ENCODE results near the gene ADGRE3. TPM values are rescaled to one million over a fixed set of nuclear protein-coding genes. Genes with fewer than 3 reads are reported as not detected.
"Not testable (repeated sequence)": the region's sequence is repeated elsewhere in the genome, so short reads cannot be mapped to it uniquely, and the experiment has no call there.

Gene ADGRE3
- total RNA-seq, 1 donor from 2014 or later = not detected

DNA sequence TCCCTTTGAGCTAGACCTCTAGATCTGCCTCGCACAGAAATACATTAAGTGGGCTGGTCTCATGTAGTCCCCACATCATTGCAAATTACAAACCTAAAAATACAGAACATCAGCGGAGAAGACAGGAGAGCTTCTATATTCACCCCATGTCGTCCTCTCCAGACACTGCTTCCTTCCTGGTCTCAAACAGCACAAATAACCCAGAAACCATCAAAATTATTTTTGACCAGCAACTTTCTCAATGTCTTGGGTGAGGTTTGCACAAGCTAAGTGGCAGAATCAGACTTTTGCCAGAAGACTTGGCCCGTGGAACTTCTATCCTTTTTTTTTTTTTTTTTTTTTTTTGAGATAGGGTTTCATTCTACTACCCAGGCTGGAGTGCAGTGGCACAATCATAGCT, 63.6 kb downstream of the ADGRE3 start:
- no peak for FAIRE-seq
- DNase-seq (ENCODE audit: low spot score in 2 of 2) = no peak

DNA sequence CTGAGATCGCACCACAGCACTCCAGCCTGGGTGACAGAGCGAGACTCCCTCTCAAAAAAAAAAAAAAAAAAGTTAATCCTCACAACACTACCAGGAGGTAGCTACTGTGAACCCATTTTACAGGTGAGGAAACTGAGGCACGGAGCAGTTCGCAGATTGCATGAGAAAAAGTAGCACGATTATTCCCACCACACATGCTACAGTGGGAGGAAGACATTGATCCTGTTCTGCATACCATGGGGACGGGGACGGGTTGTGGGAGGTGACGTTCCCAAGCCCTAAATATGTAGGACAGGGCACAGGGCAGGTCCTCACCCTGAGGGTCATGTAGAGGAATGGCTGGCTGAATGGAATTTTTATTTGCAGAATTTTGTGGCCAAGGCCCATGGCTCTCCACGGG, 68.0 kb downstream of the ADGRE3 start:
- DNase-seq (ENCODE audit: low spot score in 2 of 2) (no peak), FAIRE-seq (no peak)

- no peak for FAIRE-seq
- DNase-seq (ENCODE audit: low spot score in 2 of 2) = no peak
These were observed 70.7 kb downstream of the ADGRE3 start for GRCh38 chr19:14603990-14604387.

DNA sequence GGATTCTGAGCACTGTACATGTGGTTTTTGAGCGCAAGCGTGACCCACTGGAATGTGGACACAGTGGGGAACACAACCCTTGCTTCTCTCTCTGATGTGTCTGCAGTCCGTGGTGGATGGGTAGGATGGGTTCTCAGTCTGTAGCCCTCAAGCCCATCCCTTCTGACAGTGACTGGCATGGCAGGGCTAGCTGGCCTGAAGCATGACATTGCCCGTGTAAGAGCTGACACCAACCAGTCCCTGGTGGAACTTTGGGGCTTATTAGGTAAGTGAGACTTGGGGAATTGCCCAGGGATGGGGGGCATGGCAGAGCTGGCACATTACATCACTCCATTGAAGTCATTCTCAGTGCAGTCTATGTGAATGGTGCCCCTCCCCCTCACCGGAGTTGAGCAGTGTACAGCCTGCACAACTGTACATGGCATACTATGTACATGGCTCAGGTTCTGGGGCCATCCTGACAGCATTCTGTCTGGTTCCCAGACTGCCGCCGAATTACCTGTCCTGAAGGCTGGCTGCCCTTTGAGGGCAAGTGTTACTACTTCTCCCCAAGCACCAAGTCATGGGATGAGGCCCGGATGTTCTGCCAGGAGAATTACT, 75.0 kb downstream of the ADGRE3 start:
- no peak for DNase-seq (ENCODE audit: low spot score in 2 of 2)
- FAIRE-seq = no peak

GRCh38 chr19:14595558-14595957, 79.1 kb downstream of the ADGRE3 start:
- FAIRE-seq (no peak), DNase-seq (ENCODE audit: low spot score in 2 of 2) (no peak)

DNA sequence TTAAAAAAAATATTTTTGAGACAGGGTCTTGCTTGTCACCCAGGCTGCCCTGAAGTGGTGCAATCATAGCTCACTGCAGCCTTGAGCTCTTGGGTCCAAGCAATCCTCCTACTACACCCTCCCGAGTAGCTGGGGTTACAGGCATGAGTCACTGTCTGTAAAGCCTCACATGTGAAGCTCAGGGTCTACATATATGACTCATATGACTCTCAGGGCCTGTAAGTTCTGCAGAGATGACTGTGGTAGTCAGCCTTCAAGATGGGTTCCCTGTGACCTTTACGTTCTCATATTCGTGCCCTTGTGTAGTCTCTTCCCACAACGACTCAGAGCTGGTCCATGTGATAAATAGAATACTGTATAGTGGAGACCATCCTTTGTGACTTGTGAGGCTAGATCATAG, 85.2 kb downstream of the ADGRE3 start:
- not testable (repeated sequence) for FAIRE-seq

GRCh38 chr19:14585187-14585586, 89.5 kb downstream of the ADGRE3 start:
- FAIRE-seq; DNase-seq (ENCODE audit: low spot score in 2 of 2): not testable (repeated sequence)

More for the DNA sequence above, 85.2 kb downstream of the ADGRE3 start:
- DNase-seq (ENCODE audit: low spot score in 2 of 2) = not testable (repeated sequence)

GRCh38 chr19:14584372-14584771, 90.3 kb downstream of the ADGRE3 start:
- FAIRE-seq = not testable (repeated sequence)

DNA sequence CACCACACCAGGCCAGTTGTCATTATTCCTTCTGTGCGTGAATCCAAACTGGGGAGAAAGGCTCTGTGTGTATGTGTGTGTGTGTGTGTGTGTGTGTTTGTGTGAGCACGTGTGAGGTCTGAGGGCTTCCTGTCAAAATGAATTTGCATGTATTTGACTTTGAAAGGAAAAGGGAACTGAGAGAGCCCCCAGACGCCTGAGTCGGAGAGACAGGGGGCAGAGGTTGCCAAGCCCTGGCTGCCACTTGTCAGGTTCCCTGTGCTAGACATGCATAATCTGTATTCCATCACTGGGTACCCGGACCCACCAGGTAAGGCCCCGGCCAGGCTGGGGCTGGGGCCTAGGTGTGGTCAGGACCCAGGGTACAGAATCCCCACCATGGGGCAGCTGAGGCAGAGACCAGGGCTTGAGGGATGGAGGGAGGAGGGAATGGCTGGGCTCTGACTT, 91.7 kb downstream of the ADGRE3 start, which contains the start of gene CLEC17A:
Gene CLEC17A, plus strand, starts transcription at position 191 of the 447 bp plus-strand sequence. Its CDS starts 77 bp downstream, at position 268.
- no peak for FAIRE-seq
- DNase-seq (ENCODE audit: low spot score in 2 of 2) = no peak

More at GRCh38 chr19:14584372-14584771, 90.3 kb downstream of the ADGRE3 start:
- DNase-seq (ENCODE audit: low spot score in 2 of 2) = not testable (repeated sequence)

DNA sequence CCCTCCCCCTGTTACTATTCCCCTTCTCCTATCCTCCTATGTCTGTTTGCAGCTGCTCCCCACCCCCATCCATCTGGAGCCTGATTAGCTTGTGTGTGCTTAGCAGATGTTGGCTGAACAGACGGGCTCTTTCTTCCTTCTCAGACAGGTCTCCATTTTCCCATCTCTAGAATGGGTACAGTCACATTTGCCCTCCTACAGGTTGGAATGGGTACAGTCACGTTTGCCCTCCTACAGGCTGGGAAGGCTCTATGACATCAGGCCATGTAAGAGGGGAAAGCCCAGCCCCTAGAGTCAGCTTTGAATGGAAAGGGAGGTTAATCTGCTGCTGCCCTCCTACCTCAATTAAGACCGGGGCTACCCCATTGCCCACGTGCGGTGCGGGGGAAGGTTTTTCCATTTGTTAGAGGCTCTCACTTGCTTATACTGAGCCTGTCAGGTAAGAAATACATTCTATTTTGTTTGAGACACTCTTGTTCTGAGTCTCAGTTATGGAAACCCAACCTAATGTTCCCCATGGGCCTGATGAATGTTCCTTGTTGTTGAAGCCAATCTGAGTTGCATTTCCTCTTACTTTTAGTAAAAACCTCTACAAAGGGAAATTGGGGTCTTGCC, 93.9 kb downstream of the ADGRE3 start:
- FAIRE-seq = no peak
- no peak for DNase-seq (ENCODE audit: low spot score in 2 of 2)

GRCh38 chr19:14577885-14578427, 96.7 kb downstream of the ADGRE3 start:
- DNase-seq (ENCODE audit: low spot score in 2 of 2) (no peak), FAIRE-seq (no peak)

DNA sequence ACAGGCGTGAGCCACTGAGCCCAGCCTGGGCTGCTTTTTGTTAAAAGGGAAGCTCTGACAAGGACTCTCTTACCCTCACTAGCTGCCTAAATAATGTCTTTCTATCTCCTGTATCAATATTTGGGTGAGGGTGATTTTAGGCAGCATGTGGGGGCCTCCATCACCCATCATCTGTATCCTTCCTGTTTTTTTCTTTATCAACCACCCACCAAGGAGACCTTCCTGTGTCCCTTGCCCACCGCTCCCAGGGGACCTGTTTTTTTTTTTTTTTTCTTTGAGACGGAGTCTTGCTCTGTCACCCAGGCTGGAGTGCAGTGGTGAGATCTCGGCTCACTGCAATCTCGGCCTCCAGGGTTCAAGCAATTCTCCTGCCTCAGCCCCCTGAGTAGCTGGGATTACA, 97.4 kb downstream of the ADGRE3 start:
- no peak for DNase-seq (ENCODE audit: low spot score in 2 of 2)
- no peak for FAIRE-seq

- FAIRE-seq = no peak
- DNase-seq (ENCODE audit: low spot score in 2 of 2) = no peak
These were observed 98.3 kb downstream of the ADGRE3 start for GRCh38 chr19:14576363-14576762.

DNA sequence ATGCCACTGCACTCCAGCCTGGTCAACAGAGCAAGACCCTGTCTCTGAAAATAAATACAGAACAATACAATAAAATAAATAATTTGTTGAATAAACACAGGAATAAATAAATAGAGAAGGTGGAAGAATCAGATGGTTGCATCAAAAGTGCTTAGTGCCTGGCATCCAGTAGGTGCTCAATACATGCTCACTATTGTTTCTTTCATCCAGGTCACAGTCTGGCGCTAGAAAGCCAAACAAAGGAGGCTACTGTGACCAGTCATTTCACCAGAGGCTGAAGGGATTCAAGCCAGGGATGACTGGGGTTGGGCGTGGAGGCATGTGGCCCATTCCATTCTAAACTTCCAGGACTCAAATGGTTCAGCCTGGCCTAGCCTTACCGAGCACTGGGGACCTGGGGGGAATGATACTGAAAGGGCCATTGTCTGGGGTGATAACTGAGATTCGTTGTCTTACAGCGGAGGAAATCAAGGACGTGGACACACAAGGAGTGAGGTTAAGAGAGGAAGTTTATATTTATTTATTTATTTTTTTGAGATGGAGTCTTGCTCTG, 99.1 kb downstream of the ADGRE3 start:
- FAIRE-seq (no peak), DNase-seq (ENCODE audit: low spot score in 2 of 2) (no peak)

DNA sequence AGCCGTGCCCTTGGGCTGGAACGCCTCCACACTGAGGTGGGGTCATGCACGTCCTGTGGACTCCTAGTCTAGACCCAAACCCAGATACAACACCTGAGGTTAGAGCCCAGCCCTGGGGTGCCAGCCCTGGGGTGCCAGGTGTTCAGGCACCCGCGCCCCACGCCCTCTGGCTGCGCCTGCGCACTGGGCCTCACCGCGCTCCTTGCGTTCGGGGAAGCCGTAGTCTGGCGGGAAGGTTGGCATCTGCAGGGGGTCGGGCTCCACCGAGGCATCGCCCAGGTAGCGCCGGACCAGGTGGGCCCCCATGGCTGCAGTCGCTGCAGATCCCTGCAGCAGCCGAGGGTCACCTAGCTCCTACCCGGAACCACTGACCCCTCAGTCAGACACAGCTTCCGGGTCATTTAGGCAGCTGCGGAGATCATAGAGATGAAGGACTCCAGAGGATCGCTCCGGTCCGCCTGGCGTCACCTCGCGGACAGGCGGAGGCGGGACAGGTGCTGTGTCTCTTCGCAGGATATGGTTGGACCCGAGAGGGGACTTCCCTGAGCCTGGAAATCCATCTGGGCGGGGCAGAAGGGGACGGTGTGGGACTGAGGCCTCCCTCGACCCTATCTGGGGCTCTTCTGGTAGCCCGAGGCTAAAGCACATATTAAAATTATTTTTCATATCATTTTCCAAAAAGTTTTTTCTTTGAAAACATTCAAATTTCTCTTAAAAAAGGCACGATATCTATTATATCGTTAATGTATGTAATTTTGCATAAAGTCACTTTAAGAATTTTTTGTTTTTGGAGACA, 102.8 kb downstream of the ADGRE3 start, which contains the start of gene NDUFB7:
Gene NDUFB7, minus strand, starts transcription at position 372 of the 796 bp plus-strand sequence. Its CDS starts 66 bp downstream, at position 306.
- peak; percentile 86 to 90 for DNase-seq (ENCODE audit: low spot score in 2 of 2)
- FAIRE-seq = no peak

GRCh38 chr19:14570864-14571527, 103.6 kb downstream of the ADGRE3 start:
- DNase-seq (ENCODE audit: low spot score in 2 of 2) (no peak), FAIRE-seq (no peak)
